Lower leg skin (tissue), 4 donors: ENCODE data around the gene GRIK5. TPM values are rescaled to one million over a fixed set of nuclear protein-coding genes. Genes with fewer than 3 reads are reported as not detected.
A peak's percentile ranks its signal among the peaks of the same experiment; 100 is the strongest.
"Not testable (repeated sequence)": the region's sequence is repeated elsewhere in the genome, so short reads cannot be mapped to it uniquely, and the experiment has no call there.

Experiments used
- DNase-seq, 2 donors: peaks; one replicate each; pipeline ENCODE4 v3.0.0-alpha.2; 2019; ENCODE audit warnings: low spot score in 2 of 2
- H3K4me3 ChIP-seq: fragments of 200-600 bp; sonication (generic); 2 replicates; pipeline ENCODE4 v1.5.1; 2017; ENCODE audit warnings: mild to moderate bottlenecking, low read depth; ENCODE audit not compliant: poor library complexity, severe bottlenecking
- CTCF ChIP-seq, 3 donors: fragments of 450-650 bp; IDR thresholded peaks; one replicate each; pipeline ENCODE4 v1.5.1; 2016; ENCODE audit warnings: antibody characterized with exemption in 3 of 3, mild to moderate bottlenecking in 3 of 3, moderate library complexity in 2 of 3
- POLR2A ChIP-seq, 2 donors: fragments of 450-650 bp; IDR thresholded peaks; one replicate each; pipeline ENCODE4 v1.6.1; 2016 to 2017; ENCODE audit warnings: antibody characterized with exemption in 2 of 2, mild to moderate bottlenecking in 1 of 2, moderate library complexity in 1 of 2
- WGBS, 2 donors: methylation state at CpG; one replicate each; pipeline ENCODE4 v1.1.5; 2018; 5-methylcytosine and 5-hydroxymethylcytosine counted together
- intact Hi-C: fragments of 100-400 bp; cut with DNase I; formaldehyde crosslinking; loops from one replicate; pipeline ENCODE4 v1.15.0; 2023; ENCODE audit warnings: low total_unique reads
- total RNA-seq, 4 donors: library from RNA; depleted of rRNA; stranded (reverse); fragments of >200 nt; gene quantifications; one replicate each; pipeline ENCODE4 v1.1.0, GENCODE V29; 2016

GRIK5 gene
- total RNA-seq, 4 donors from 2014 or later = 0.11 to 1.4 (median 0.82) TPM

- H3K4me3 ChIP-seq = peak within 1 kb of the TSS; percentile 23
- 0% methylated on average over 14 to 49 of the region's 84 CpGs for WGBS, 2 donors
- TF ChIP-seq POLR2A (IDR thresholded peaks at IDR 0.05) = no peak
- no peak for TF ChIP-seq CTCF (IDR thresholded peaks at IDR 0.05)
- no peak for DNase-seq
- intact Hi-C loops = no loop called here
These were observed 76.2 kb downstream of the GRIK5 start, which contains the start of gene ATP1A3 for GRCh38 chr19:41993612-41994483. Gene ATP1A3 (minus strand): TSS chr19:41994230. CDS start chr19:41994076, 154 bp downstream.

- intact Hi-C loops, DNase-seq, H3K4me3 ChIP-seq: not testable (repeated sequence)
- 68 to 77% methylated on average over 11 of the region's 11 CpGs for WGBS, 2 donors
These were observed 78.0 kb downstream of the GRIK5 start for GRCh38 chr19:41991925-41992569.

- no peak overlapping the region for H3K4me3 ChIP-seq
- TF ChIP-seq CTCF (IDR thresholded peaks at IDR 0.05) (no peak), POLR2A (IDR thresholded peaks at IDR 0.05) (no peak)
- no peak for DNase-seq
- intact Hi-C loops = no loop called here
- WGBS, 2 donors = 25 to 41% methylated on average over 9 to 15 of the region's 15 CpGs
These were observed 79.0 kb downstream of the GRIK5 start for GRCh38 chr19:41991025-41991424.

GRCh38 chr19:41990615-41991014 is 79.4 kb downstream of the GRIK5 start:
- 68 to 94% methylated on average over 2 of the region's 2 CpGs for WGBS, 2 donors
- TF ChIP-seq CTCF (IDR thresholded peaks at IDR 0.05) (no peak), POLR2A (IDR thresholded peaks at IDR 0.05) (no peak)
- intact Hi-C loops = no loop called here
- H3K4me3 ChIP-seq = no peak overlapping the region
- no peak for DNase-seq

- intact Hi-C loops = no loop called here
- DNase-seq = no peak
- no peak overlapping the region for H3K4me3 ChIP-seq
- TF ChIP-seq CTCF (IDR thresholded peaks at IDR 0.05) = no peak
- no peak for TF ChIP-seq POLR2A (IDR thresholded peaks at IDR 0.05)
- WGBS, 2 donors = 88 to 89% methylated on average over 4 of the region's 4 CpGs
These were observed 80.0 kb downstream of the GRIK5 start for GRCh38 chr19:41990028-41990427.

GRCh38 chr19:41988947-41989346 is 81.1 kb downstream of the GRIK5 start:
- WGBS, 2 donors = 79 to 84% methylated on average over 9 of the region's 9 CpGs
- intact Hi-C loops = no loop called here
- H3K4me3 ChIP-seq = no peak overlapping the region
- DNase-seq = no peak
- no peak for TF ChIP-seq POLR2A (IDR thresholded peaks at IDR 0.05)
- TF ChIP-seq CTCF (IDR thresholded peaks at IDR 0.05) = no peak
